Nephron (organoid): Measurements from ENCODE around the gene PDLIM4.
A peak's percentile ranks its signal among the peaks of the same experiment; 100 is the strongest.

Experiments
- H3K27ac Mint-ChIP-seq, 3 experiments: 2 replicates each; pipeline ENCODE4 v1.8.0; 2020; ENCODE audit warnings: mixed read lengths in 3 of 3, mild to moderate bottlenecking in 2 of 3, moderate library complexity in 1 of 3
- H3K27me3 Mint-ChIP-seq: 2 replicates; pipeline ENCODE4 v1.8.0; 2021; ENCODE audit warnings: low read depth, mild to moderate bottlenecking, moderate library complexity, mixed read lengths
- H3K36me3 Mint-ChIP-seq: 2 replicates; pipeline ENCODE4 v1.8.0; 2020; ENCODE audit warnings: low read depth, mixed read lengths
- H3K4me1 Mint-ChIP-seq: 2 replicates; pipeline ENCODE4 v1.8.0; 2020; ENCODE audit warnings: mixed read lengths
- H3K4me3 Mint-ChIP-seq, 3 experiments: 2 replicates each; pipeline ENCODE4 v1.8.0; 2020; ENCODE audit warnings: mild to moderate bottlenecking in 3 of 3, mixed read lengths in 3 of 3, moderate library complexity in 2 of 3
- H3K9me3 Mint-ChIP-seq: 2 replicates; pipeline ENCODE4 v1.8.0; 2020; ENCODE audit warnings: mixed read lengths
- TF ChIP-seq, protein P1 (sequence below), 3 experiments: fragments of 200-600 bp; sonication (generic); IDR thresholded peaks; one replicate each; pipeline ENCODE4 v1.5.0; 2021; ENCODE audit warnings: antibody characterized with exemption in 3 of 3; ENCODE audit not compliant: unreplicated experiment in 3 of 3

PDLIM4 gene

DNA sequence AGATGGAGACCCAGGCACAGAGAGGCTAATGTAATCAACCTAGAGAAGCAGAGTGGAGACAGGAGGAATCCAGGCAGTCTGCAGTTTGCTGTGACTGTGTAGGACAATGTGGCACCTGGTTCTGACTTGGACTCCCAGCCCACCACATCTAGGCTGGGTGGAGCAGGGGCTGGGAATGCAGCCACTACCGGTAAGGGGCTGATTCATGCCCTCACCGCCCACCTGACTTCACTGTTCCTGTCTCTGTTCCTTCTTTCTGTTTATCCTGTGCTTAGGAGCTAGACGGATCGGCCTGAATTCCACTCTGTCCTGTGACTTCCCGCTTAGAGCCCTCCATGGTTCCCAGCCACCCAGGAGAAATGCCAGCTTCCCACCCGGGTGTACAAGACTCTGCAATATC is 2.6 kb downstream of the PDLIM4 start:
- Mint-ChIP-seq H3K27ac (peak overlapping the region; percentile 92 to 94 (median 92)), H3K4me1 (peaks cover 59% of the 10 kb centered on the region), H3K36me3 (peaks cover 19% of the 10 kb centered on the region), H3K27me3 (peaks cover 9% of the 10 kb centered on the region), H3K4me3 (peak overlapping the region; percentile 79 to 92 (median 91)), H3K9me3 (no peaks in the 10 kb centered on the region)
- TF ChIP-seq, protein P1, sequence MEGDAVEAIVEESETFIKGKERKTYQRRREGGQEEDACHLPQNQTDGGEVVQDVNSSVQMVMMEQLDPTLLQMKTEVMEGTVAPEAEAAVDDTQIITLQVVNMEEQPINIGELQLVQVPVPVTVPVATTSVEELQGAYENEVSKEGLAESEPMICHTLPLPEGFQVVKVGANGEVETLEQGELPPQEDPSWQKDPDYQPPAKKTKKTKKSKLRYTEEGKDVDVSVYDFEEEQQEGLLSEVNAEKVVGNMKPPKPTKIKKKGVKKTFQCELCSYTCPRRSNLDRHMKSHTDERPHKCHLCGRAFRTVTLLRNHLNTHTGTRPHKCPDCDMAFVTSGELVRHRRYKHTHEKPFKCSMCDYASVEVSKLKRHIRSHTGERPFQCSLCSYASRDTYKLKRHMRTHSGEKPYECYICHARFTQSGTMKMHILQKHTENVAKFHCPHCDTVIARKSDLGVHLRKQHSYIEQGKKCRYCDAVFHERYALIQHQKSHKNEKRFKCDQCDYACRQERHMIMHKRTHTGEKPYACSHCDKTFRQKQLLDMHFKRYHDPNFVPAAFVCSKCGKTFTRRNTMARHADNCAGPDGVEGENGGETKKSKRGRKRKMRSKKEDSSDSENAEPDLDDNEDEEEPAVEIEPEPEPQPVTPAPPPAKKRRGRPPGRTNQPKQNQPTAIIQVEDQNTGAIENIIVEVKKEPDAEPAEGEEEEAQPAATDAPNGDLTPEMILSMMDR (IDR thresholded peaks at IDR 0.05; ENCODE audit: unreplicated experiment in 3 of 3) = no peak

DNA sequence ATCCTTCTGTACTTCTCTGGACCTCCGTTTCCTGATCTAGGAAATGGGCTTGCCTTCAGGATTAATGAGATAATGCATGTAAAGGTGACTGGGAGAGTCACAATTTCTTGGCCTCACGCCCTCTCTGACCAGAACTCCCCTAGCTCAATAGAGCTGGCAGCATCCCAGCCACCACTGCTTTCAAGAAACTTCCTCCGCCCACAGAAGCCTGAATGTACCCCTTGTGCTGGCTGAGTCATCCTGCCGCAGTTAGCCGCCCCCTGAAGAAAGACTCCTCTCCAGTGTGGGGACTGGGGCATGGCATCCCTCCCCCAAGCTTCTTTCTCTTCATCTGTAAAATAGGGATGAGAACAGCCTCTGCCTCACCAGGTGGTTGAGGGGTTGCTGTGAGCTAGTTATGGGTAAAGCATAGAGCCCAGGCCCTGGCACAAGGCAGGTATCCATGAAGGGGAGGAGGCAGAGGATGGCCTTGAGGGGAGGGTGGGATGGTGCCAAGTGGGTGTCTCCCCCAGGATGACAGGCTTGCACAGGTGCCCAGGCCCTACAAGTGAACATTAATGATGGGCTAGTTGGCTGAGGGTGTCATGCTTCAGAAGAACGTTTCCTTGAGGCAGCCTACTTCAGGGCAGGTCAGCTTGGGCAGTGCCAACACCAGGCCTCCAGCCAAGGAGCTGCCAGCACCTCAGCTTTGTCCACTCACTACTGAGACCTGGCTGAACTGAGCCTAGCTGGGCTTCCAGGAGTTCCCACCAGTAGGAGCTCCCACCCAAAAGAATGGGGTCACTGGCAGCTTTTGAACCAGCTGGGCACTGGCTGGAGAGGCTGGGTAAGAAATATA is 3.4 kb downstream of the PDLIM4 start:
- peak overlapping the region; percentile 92 to 94 (median 92) for H3K27ac Mint-ChIP-seq
- H3K9me3 Mint-ChIP-seq = no peaks in the 10 kb centered on the region
- TF ChIP-seq, protein P1 (IDR thresholded peaks at IDR 0.05; ENCODE audit: unreplicated experiment in 3 of 3) = no peak
- peaks cover 4% of the 10 kb centered on the region for H3K27me3 Mint-ChIP-seq
- H3K4me3 Mint-ChIP-seq = peak overlapping the region; percentile 69 to 92 (median 79)
- peaks cover 68% of the 10 kb centered on the region for H3K4me1 Mint-ChIP-seq
- peaks cover 19% of the 10 kb centered on the region for H3K36me3 Mint-ChIP-seq

DNA sequence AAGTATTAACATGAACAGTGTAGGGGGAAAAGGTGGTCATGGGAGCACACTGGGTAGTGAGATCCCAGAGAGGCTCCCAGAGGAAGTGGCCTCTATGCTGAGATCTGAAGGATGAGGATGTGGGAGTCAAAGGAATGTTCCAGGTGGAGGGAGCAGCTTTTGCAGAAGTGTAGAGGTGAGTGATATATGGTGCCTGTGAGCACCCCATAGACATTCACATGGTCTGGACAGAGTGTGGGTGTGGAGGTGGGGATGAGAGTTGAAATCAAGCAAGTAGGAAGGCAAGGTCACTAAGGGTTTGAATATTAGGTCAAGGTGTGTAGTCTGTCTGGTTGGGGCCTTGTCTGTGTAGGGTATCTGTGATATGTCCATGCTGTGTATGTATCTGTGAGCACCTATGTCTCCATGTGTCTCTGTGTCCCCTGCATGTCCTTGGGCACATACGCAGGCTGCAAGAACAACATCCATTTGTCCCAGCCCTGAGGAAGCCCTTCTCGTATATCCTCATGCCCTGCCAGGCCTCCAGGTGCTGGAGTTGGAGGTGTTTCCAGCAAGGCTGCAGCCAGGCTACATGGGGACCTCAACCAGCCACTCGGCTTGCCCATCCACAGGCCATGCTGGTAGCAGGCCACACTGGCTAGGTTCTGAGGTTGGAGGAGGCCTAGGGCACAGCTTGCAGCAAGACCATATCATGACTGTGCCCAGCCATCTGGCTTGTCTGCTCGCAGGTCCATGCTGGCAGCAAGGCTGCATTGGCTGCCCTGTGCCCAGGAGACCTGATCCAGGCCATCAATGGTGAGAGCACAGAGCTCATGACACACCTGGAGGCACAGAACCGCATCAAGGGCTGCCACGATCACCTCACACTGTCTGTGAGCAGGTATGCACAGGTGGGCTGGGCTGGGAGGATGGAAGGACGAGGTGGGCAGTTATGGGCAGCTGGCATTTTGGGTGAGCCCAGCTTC is 4.7 kb downstream of the PDLIM4 start:
- Mint-ChIP-seq H3K4me1 (peaks cover 77% of the 10 kb centered on the region), H3K4me3 (peak overlapping the region in 2 of 3 experiments; percentile 7 to 60), H3K9me3 (no peaks in the 10 kb centered on the region), H3K27me3 (peaks cover 4% of the 10 kb centered on the region), H3K27ac (peak overlapping the region in 2 of 3 experiments; percentile 37 to 63), H3K36me3 (peaks cover 27% of the 10 kb centered on the region)
- TF ChIP-seq, protein P1 (IDR thresholded peaks at IDR 0.05; ENCODE audit: unreplicated experiment in 3 of 3) = no peak

DNA sequence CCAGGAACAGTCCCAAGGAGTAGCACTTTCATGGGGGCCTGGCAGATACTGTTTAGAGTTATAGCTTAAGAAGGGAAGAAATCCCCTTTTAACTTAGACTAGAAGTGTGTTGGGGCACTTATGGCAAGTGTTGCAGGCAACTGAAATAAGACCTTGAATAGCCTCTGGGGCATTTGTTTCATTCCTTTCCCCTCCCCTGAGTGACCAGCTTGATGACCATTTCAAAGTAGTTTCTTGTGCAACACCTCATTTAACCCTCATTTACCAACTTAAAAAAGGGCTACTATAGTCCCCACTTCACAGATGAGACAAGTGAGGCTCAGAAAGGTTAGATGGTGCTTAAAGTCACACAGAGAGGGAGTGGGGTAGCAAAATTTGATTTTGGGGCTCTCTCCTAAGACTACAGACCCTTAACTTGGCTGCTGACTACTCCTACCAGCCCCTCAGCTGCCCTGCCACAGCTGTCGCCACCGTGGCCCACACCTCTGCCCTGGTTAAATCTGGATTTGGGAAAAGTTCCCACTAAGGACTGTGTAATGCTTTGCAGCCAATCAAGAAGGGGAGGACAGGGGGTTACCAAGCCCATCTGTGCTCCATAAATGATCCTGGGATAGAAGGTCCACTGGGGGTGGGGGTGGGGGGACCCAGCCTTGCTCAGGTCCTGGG is 5.5 kb downstream of the PDLIM4 start:
- Mint-ChIP-seq H3K27me3 (peaks cover 4% of the 10 kb centered on the region), H3K27ac (no peak overlapping the region), H3K4me3 (no peak overlapping the region), H3K36me3 (peaks cover 32% of the 10 kb centered on the region), H3K4me1 (peaks cover 85% of the 10 kb centered on the region), H3K9me3 (no peaks in the 10 kb centered on the region)
- TF ChIP-seq, protein P1 (IDR thresholded peaks at IDR 0.05; ENCODE audit: unreplicated experiment in 3 of 3) = no peak

DNA sequence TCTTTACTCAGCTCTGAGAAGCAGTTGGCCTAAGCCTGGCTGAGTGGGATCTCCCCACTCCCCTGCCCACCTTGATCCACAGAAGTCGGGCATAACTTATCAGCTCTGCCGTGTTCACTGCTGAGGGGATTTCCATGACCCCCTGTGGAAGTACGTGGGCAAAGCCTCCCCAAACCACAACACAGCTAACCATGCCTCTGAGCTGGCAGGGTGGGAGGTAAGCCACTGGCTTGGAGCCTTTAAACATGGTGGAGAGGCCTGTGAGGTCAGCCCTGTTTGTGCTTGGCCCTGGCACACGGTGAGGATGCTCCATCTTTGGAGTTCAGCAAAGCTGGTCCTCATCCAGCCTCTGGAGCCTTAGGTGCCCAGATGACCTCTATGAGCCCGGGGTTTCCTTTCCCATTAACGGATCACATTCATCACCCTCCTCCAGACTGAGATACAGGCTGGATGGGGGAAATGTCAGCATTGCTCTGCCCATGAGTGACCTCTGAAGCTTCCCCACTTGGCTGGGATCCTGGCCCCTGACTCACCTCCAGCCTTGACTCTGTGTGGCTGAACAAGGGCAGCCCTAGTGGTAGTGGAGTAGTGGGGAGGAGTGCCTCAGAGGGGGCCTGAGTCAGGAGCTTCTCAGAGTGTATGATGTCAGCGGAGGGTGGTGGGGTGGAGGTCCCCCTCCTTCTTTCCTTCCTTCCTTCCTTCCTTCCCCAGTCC is 6.2 kb downstream of the PDLIM4 start:
- H3K4me3 Mint-ChIP-seq = peak overlapping the region in 1 of 3 experiments; percentile 61
- peak overlapping the region; percentile 19 to 95 (median 86) for H3K27ac Mint-ChIP-seq
- H3K4me1 Mint-ChIP-seq = peaks cover 87% of the 10 kb centered on the region
- peaks cover 32% of the 10 kb centered on the region for H3K36me3 Mint-ChIP-seq
- TF ChIP-seq, protein P1 (IDR thresholded peaks at IDR 0.05; ENCODE audit: unreplicated experiment in 3 of 3) = no peak
- peaks cover 4% of the 10 kb centered on the region for H3K27me3 Mint-ChIP-seq
- no peaks in the 10 kb centered on the region for H3K9me3 Mint-ChIP-seq
